Esophagus squamous epithelium (tissue), 5 donors: ENCODE results near the gene JAZF1. TPM values are rescaled to one million over a fixed set of nuclear protein-coding genes. Genes with fewer than 3 reads are reported as not detected.

Experiments
- DNase-seq: peaks from one replicate; lab custom pipeline; 2025; lab: John Stamatoyannopoulos, UW
- H3K27ac ChIP-seq, 4 donors: fragments of 200-600 bp; sonication (generic); one replicate each; pipeline ENCODE4 v1.5.1; 2016 to 2019; ENCODE audit warnings: mild to moderate bottlenecking in 1 of 4
- H3K27me3 ChIP-seq, 4 donors: fragments of 200-600 bp; sonication (generic); 1 replicate in 3 of 4; 2 replicates in 1 of 4; pipeline versions ENCODE4 v1.5.1 to v1.6.0; 2017 to 2021; ENCODE audit warnings: antibody characterized with exemption in 1 of 4
- H3K36me3 ChIP-seq, 3 donors: fragments of 200-600 bp; sonication (generic); one replicate each; pipeline ENCODE4 v1.5.1; 2016 to 2019
- H3K4me1 ChIP-seq, 3 donors: fragments of 200-600 bp; sonication (generic); one replicate each; pipeline ENCODE4 v1.5.1; 2017 to 2019
- H3K4me3 ChIP-seq, 4 donors: fragments of 200-600 bp; sonication (generic); 1 replicate in 3 of 4; 2 replicates in 1 of 4; pipeline ENCODE4 v1.5.1; 2016 to 2019; ENCODE audit warnings: mild to moderate bottlenecking in 2 of 4, moderate library complexity in 1 of 4
- H3K9me3 ChIP-seq, 3 donors: fragments of 200-600 bp; sonication (generic); one replicate each; pipeline ENCODE4 v1.5.1; 2016 to 2019
- CTCF ChIP-seq, 6 experiments: fragments of 450-650 bp in 4 of 6; fragments of 200-600 bp in 2 of 6; sonication (generic) in 2 of 6; IDR thresholded peaks; one replicate each; pipeline ENCODE4 v1.5.1; 2016 to 2019; ENCODE audit warnings: antibody characterized with exemption in 6 of 6, mild to moderate bottlenecking in 4 of 6, moderate library complexity in 4 of 6
- POLR2A ChIP-seq, 4 donors: fragments of 450-650 bp; IDR thresholded peaks; one replicate each; pipeline ENCODE4 v1.6.1; 2017; ENCODE audit warnings: antibody characterized with exemption in 4 of 4, mild to moderate bottlenecking in 4 of 4, moderate library complexity in 3 of 4
- WGBS, 2 donors: methylation state at CpG; one replicate each; pipeline ENCODE4 v1.1.5; 2018; 5-methylcytosine and 5-hydroxymethylcytosine counted together
- intact Hi-C: fragments of 100-400 bp; cut with DNase I; formaldehyde crosslinking; loops from one replicate; pipeline ENCODE4 v1.15.0; 2022
- total RNA-seq, 4 donors: library from RNA; depleted of rRNA; stranded (reverse); fragments of >200 nt; gene quantifications; one replicate each; pipeline ENCODE4 v1.1.0, GENCODE V29; 2016
- donor health status: DM: yes; HTN: yes; CAD: no.

The JAZF1 gene
- total RNA-seq, 4 donors from 2014 or later: 1.3 to 8.6 (median 2.0) TPM

- H3K36me3 ChIP-seq: no peaks in the 10 kb centered on the region
- H3K27ac ChIP-seq: no peak overlapping the region
- no peaks in the 10 kb centered on the region for H3K4me1 ChIP-seq
- intact Hi-C loops: no loop called here
- DNase-seq: no peak
- no peaks in the 10 kb centered on the region for H3K9me3 ChIP-seq
- WGBS, 2 donors: 92 to 100% methylated on average over 1 of the region's 1 CpG
- TF ChIP-seq POLR2A (IDR thresholded peaks at IDR 0.05) (no peak), CTCF (IDR thresholded peaks at IDR 0.05) (no peak)
- H3K4me3 ChIP-seq: no peak overlapping the region
- H3K27me3 ChIP-seq: no peaks in the 10 kb centered on the region
These were observed 217.5 kb downstream of the JAZF1 start for GRCh38 chr7:27963056-27963455.

GRCh38 chr7:27962273-27962672 is 218.3 kb downstream of the JAZF1 start:
- no peak overlapping the region for H3K27ac ChIP-seq
- TF ChIP-seq POLR2A (IDR thresholded peaks at IDR 0.05) (no peak), CTCF (IDR thresholded peaks at IDR 0.05) (no peak)
- no peak for DNase-seq
- H3K36me3 ChIP-seq: no peaks in the 10 kb centered on the region
- no peaks in the 10 kb centered on the region for H3K27me3 ChIP-seq
- intact Hi-C loops: no loop called here
- no peaks in the 10 kb centered on the region for H3K9me3 ChIP-seq
- no peaks in the 10 kb centered on the region for H3K4me1 ChIP-seq
- no peak overlapping the region for H3K4me3 ChIP-seq

- Histone ChIP-seq H3K27ac (no peak overlapping the region), H3K4me3 (no peak overlapping the region), H3K4me1 (no peaks in the 10 kb centered on the region), H3K27me3 (no peaks in the 10 kb centered on the region), H3K36me3 (no peaks in the 10 kb centered on the region), H3K9me3 (no peaks in the 10 kb centered on the region)
- WGBS, 2 donors: 47 to 71% methylated on average over 5 of the region's 5 CpGs
- DNase-seq: no peak
- intact Hi-C loops: no loop called here
- TF ChIP-seq CTCF (IDR thresholded peaks at IDR 0.05): no peak
These were observed 219.3 kb downstream of the JAZF1 start for GRCh38 chr7:27961255-27961654.

GRCh38 chr7:27960415-27960814 is 220.2 kb downstream of the JAZF1 start:
- no peaks in the 10 kb centered on the region for H3K27me3 ChIP-seq
- intact Hi-C loops: no loop called here
- no peak for DNase-seq
- no peaks in the 10 kb centered on the region for H3K36me3 ChIP-seq
- H3K27ac ChIP-seq: no peak overlapping the region
- H3K4me1 ChIP-seq: no peaks in the 10 kb centered on the region
- TF ChIP-seq POLR2A (IDR thresholded peaks at IDR 0.05) (no peak), CTCF (IDR thresholded peaks at IDR 0.05) (no peak)
- no peak overlapping the region for H3K4me3 ChIP-seq
- WGBS, 2 donors: 77 to 87% methylated on average over 1 of the region's 1 CpG
- no peaks in the 10 kb centered on the region for H3K9me3 ChIP-seq

GRCh38 chr7:27958933-27959548 is 221.6 kb downstream of the JAZF1 start:
- intact Hi-C loops: no loop called here
- H3K27ac ChIP-seq: no peak overlapping the region
- no peak for DNase-seq
- no peaks in the 10 kb centered on the region for H3K4me1 ChIP-seq
- H3K36me3 ChIP-seq: no peaks in the 10 kb centered on the region
- H3K27me3 ChIP-seq: no peaks in the 10 kb centered on the region
- TF ChIP-seq POLR2A (IDR thresholded peaks at IDR 0.05) (no peak), CTCF (IDR thresholded peaks at IDR 0.05) (no peak)
- H3K4me3 ChIP-seq: no peak overlapping the region
- no peaks in the 10 kb centered on the region for H3K9me3 ChIP-seq
